SU-DHL-6 (cell line): ENCODE results near the gene GPRC5A.

Experiments
- H2AFZ ChIP-seq: fragments of 200-600 bp; sonication (generic); 2 replicates; pipeline ENCODE4 v1.6.1; 2014; ENCODE audit warnings: low read depth, mild to moderate bottlenecking, moderate library complexity, mixed read lengths, antibody characterized with exemption, low read length; ENCODE audit not compliant: severe bottlenecking
- H3F3A ChIP-seq: fragments of 200-600 bp; shearing (Covaris generic); 2 replicates; pipeline ENCODE4 v1.6.0; 2016; ENCODE audit warnings: antibody characterized with exemption, mild to moderate bottlenecking; ENCODE audit not compliant: insufficient read depth
- H3K27ac ChIP-seq: fragments of 200-600 bp; sonication (generic); 2 replicates; pipeline ENCODE4 v1.5.1; 2016; ENCODE audit warnings: low read depth, mild to moderate bottlenecking, low read length, moderate library complexity, mixed read lengths
- H3K27me3 ChIP-seq: fragments of 200-600 bp; sonication (generic), shearing (Covaris generic); 2 replicates; pipeline ENCODE4 v1.6.0; 2014; ENCODE audit warnings: mild to moderate bottlenecking, low read length
- H3K36me3 ChIP-seq: fragments of 200-600 bp; sonication (generic); 2 replicates; pipeline ENCODE4 v1.6.1; 2014; ENCODE audit warnings: mild to moderate bottlenecking, low read length, mixed read lengths
- H3K4me2 ChIP-seq: fragments of 300-600, 200-600 bp; shearing (Covaris generic), sonication (generic); 2 replicates; pipeline ENCODE4 v1.6.0; 2014; ENCODE audit warnings: low read length, low read depth, mild to moderate bottlenecking; ENCODE audit not compliant: poor library complexity, severe bottlenecking
- H3K4me3 ChIP-seq: fragments of 200-600 bp; sonication (generic); 2 replicates; pipeline ENCODE4 v1.5.1; 2014; ENCODE audit warnings: antibody characterized with exemption, low read length, mild to moderate bottlenecking, mixed read lengths; ENCODE audit not compliant: insufficient read depth, poor library complexity, severe bottlenecking
- H3K79me2 ChIP-seq: fragments of 200-600 bp; sonication (generic); 2 replicates; pipeline ENCODE4 v1.6.1; 2014; ENCODE audit warnings: mild to moderate bottlenecking, low read length, moderate library complexity; ENCODE audit not compliant: insufficient read depth
- H3K9ac ChIP-seq: fragments of 200-600 bp; sonication (generic); 2 replicates; pipeline ENCODE4 v1.7.0; 2014; ENCODE audit warnings: mild to moderate bottlenecking, low read length
- H3K9me2 ChIP-seq: fragments of 200-600 bp; sonication (generic); replicated peaks from 2 replicates; pipeline ENCODE4 v1.6.1; 2014; ENCODE audit warnings: low read length; ENCODE audit not compliant: insufficient read depth
- H3K9me3 ChIP-seq: fragments of 200-600 bp; sonication (generic); 2 replicates; pipeline ENCODE4 v1.6.1; 2014; ENCODE audit warnings: low read length, mixed read lengths; ENCODE audit not compliant: insufficient read depth
- H4K20me1 ChIP-seq: fragments of 200-600 bp; sonication (generic); 2 replicates; pipeline ENCODE4 v1.6.1; 2014; ENCODE audit warnings: low read depth, mild to moderate bottlenecking, antibody characterized with exemption, low read length, moderate library complexity, mixed read lengths
- EZH2phosphoT487 ChIP-seq: fragments of 200-600 bp; sonication (generic), shearing (Covaris generic); conservative IDR thresholded peaks from 2 replicates; pipeline ENCODE4 v1.6.1; 2018; ENCODE audit warnings: mild to moderate bottlenecking, antibody characterized with exemption, low read length, moderate library complexity, mixed read lengths
- TF ChIP-seq, protein P1 (sequence below): fragments of 200-600 bp; sonication (generic); IDR thresholded peaks from one replicate; pipeline ENCODE4 v1.5.1; 2017; ENCODE audit warnings: antibody characterized with exemption, mild to moderate bottlenecking, low read length, moderate library complexity; ENCODE audit not compliant: insufficient read depth, poor library complexity, severe bottlenecking

GPRC5A gene

DNA sequence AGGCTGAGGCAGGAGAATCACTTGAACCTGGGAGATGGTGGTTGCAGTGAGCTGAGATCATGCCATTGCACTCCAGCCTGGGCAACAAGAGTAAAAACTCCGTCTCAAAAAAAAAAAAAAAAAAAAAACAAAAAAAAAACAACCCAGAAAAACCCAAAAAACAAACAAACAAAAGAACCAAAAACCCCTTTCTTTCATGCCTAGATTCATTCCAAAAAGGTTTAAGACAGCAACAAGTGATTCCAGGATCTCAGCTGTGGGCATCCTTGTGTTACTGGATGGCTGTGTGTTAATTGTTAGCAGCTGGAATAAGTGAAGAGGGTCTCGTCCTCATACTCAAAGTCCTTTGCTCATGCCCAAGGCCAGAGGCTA, 9.4 kb downstream of the GPRC5A start:
- Histone ChIP-seq H3K27ac (no peak overlapping the region), H3K79me2 (no peaks in the 10 kb centered on the region), H3K4me3 (no peak overlapping the region), H4K20me1 (no peaks in the 10 kb centered on the region), H3K27me3 (no peaks in the 10 kb centered on the region), H3F3A (no peaks in the 10 kb centered on the region), H2AFZ (no peak overlapping the region), H3K9me3 (no peaks in the 10 kb centered on the region), H3K9me2 (no peaks in the 10 kb centered on the region), H3K36me3 (no peaks in the 10 kb centered on the region), H3K9ac (no peak overlapping the region), H3K4me2 (no peak overlapping the region)
- no peak for TF ChIP-seq EZH2phosphoT487
- TF ChIP-seq, protein P1, sequence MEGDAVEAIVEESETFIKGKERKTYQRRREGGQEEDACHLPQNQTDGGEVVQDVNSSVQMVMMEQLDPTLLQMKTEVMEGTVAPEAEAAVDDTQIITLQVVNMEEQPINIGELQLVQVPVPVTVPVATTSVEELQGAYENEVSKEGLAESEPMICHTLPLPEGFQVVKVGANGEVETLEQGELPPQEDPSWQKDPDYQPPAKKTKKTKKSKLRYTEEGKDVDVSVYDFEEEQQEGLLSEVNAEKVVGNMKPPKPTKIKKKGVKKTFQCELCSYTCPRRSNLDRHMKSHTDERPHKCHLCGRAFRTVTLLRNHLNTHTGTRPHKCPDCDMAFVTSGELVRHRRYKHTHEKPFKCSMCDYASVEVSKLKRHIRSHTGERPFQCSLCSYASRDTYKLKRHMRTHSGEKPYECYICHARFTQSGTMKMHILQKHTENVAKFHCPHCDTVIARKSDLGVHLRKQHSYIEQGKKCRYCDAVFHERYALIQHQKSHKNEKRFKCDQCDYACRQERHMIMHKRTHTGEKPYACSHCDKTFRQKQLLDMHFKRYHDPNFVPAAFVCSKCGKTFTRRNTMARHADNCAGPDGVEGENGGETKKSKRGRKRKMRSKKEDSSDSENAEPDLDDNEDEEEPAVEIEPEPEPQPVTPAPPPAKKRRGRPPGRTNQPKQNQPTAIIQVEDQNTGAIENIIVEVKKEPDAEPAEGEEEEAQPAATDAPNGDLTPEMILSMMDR = no peak

DNA sequence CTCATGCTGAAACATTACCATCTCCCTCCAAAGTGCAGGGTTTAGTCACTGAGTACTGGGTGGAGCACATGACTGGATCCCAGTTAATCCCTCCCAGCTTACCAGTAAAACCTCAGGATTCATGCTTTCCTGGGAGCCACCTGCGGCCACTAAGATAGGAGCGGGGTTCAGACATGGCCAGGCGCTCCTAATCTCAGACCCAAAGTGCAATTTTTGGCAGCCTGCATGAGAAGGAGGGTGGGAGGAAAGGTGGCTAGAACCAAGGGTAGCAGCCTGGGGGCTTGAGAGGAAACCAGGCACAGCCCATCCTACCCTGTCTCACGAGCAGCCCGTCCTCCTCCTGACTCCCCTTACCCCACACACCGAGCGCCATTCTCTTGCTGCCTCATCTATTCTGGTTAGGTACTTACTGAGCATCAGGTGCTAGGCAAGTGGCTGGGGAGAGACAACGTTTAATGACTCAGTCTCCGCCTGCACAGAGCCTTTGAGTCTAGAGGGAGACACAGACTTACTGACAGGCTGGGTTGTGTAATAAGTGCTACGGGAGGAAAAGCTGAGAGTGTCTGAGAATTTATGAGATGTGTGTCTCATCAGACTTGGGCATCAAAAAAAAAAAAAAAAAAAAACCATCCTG, 9.9 kb downstream of the GPRC5A start:
- H3K9me3 ChIP-seq = no peaks in the 10 kb centered on the region
- H3K9me2 ChIP-seq = no peaks in the 10 kb centered on the region
- H3K4me2 ChIP-seq = no peak overlapping the region
- no peaks in the 10 kb centered on the region for H4K20me1 ChIP-seq
- H3F3A ChIP-seq = no peaks in the 10 kb centered on the region
- no peaks in the 10 kb centered on the region for H3K27me3 ChIP-seq
- H3K27ac ChIP-seq = no peak overlapping the region
- no peak overlapping the region for H3K9ac ChIP-seq
- H3K79me2 ChIP-seq = no peaks in the 10 kb centered on the region
- no peak overlapping the region for H3K4me3 ChIP-seq
- H3K36me3 ChIP-seq = no peaks in the 10 kb centered on the region
- TF ChIP-seq, protein P1 = no peak
- TF ChIP-seq EZH2phosphoT487 = no peak
- H2AFZ ChIP-seq = no peak overlapping the region

DNA sequence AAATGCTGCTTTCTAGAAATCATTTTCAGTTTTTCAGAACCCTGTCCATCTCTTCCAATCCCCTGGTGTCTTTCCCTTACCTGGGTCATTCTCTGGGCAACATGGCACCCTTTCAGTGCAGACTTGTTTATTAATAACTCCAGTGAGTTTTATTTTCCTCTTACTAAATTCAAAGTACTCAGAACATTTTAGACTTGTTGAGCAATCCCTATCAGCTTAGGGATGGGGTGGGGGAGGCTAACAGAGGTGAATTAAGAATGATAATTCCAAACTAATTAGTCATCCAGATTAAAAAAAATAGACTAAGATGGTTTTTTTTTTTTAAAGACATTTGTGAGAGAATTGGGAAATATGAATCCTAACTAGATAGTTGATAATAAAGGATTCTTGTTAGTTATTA, 10.7 kb downstream of the GPRC5A start:
- Histone ChIP-seq H3K9ac (no peak overlapping the region), H3K9me3 (no peaks in the 10 kb centered on the region), H3K4me2 (no peak overlapping the region), H3F3A (no peaks in the 10 kb centered on the region), H3K79me2 (no peaks in the 10 kb centered on the region), H3K27me3 (no peaks in the 10 kb centered on the region), H3K9me2 (no peaks in the 10 kb centered on the region), H4K20me1 (no peaks in the 10 kb centered on the region), H3K27ac (no peak overlapping the region), H3K36me3 (no peaks in the 10 kb centered on the region), H2AFZ (no peak overlapping the region), H3K4me3 (no peak overlapping the region)
- no peak for TF ChIP-seq EZH2phosphoT487
- TF ChIP-seq, protein P1 = no peak
